Natural killer cell (primary cell): ENCODE results near the gene BMP8A. TPM values are rescaled to one million over a fixed set of nuclear protein-coding genes. Genes with fewer than 3 reads are reported as not detected.

Experiments used
- ATAC-seq, 3 donors: fragments of 150-1000 bp in 2 of 3; fragments of 200-7000 bp in 1 of 3; cut with Tn5 transposase; 1 replicate in 1 of 3; 2 replicates in 2 of 3; pipeline ENCODE4 v1.10.0; 2021; ENCODE audit warnings: mild to moderate bottlenecking in 2 of 3, moderate library complexity in 2 of 3
- DNase-seq, 2 donors: peaks; one replicate each; pipeline versions ENCODE4 v3.0.0 to v3.0.0-alpha.2; 2013 to 2021; ENCODE audit warnings: mixed read lengths in 1 of 2
- H3K27ac ChIP-seq: one replicate; pipeline ENCODE4 v1.5.1; 2013; ENCODE audit warnings: mild to moderate bottlenecking, low read length
- H3K27me3 ChIP-seq: one replicate; pipeline ENCODE4 v1.6.1; 2013; ENCODE audit warnings: low read length; ENCODE audit not compliant: control insufficient read depth, insufficient read depth
- H3K36me3 ChIP-seq: one replicate; pipeline ENCODE4 v1.6.1; 2013; ENCODE audit warnings: low read length; ENCODE audit not compliant: control insufficient read depth, insufficient read depth
- H3K4me1 ChIP-seq: one replicate; pipeline ENCODE4 v1.6.1; 2013; ENCODE audit warnings: low read length; ENCODE audit not compliant: control insufficient read depth, insufficient read depth
- H3K4me3 ChIP-seq: one replicate; pipeline ENCODE4 v1.5.1; 2013; ENCODE audit warnings: low read length
- H3K9me3 ChIP-seq: one replicate; pipeline ENCODE4 v1.6.1; 2013; ENCODE audit warnings: low read length; ENCODE audit not compliant: control insufficient read depth, insufficient read depth
- H3K27ac Mint-ChIP-seq, 2 donors: one replicate each; pipeline ENCODE4 v1.8.0; 2022; ENCODE audit warnings: mild to moderate bottlenecking in 2 of 2, mixed read lengths in 2 of 2, moderate library complexity in 1 of 2
- H3K27me3 Mint-ChIP-seq, 2 donors: one replicate each; pipeline ENCODE4 v1.8.0; 2022; ENCODE audit warnings: low read depth in 2 of 2, mixed read lengths in 2 of 2
- H3K36me3 Mint-ChIP-seq: one replicate; pipeline ENCODE4 v1.8.0; 2022; ENCODE audit warnings: mixed read lengths
- H3K4me1 Mint-ChIP-seq, 2 donors: one replicate each; pipeline ENCODE4 v1.8.0; 2022; ENCODE audit warnings: mixed read lengths in 2 of 2
- H3K4me3 Mint-ChIP-seq: one replicate; pipeline ENCODE4 v1.8.0; 2022; ENCODE audit warnings: mild to moderate bottlenecking, moderate library complexity, mixed read lengths
- H3K9me3 Mint-ChIP-seq, 2 donors: one replicate each; pipeline ENCODE4 v1.8.0; 2022; ENCODE audit warnings: mixed read lengths in 2 of 2
- CTCF ChIP-seq: fragments of 200-600 bp; IDR thresholded peaks from one replicate; pipeline ENCODE4 v1.8.0; 2022; ENCODE audit warnings: antibody characterized with exemption
- WGBS: methylation state at CpG from one replicate; pipeline ENCODE4 v1.1.7; 2013; ENCODE audit warnings: missing lambda C conversion rate; ENCODE audit not compliant: insufficient coverage; 5-methylcytosine and 5-hydroxymethylcytosine counted together
- intact Hi-C: fragments of 100-400 bp; cut with micrococcal nuclease; formaldehyde crosslinking; loops from one replicate; pipeline ENCODE4 v1.14.2; 2022
- total RNA-seq, 4 donors: library from RNA; stranded (reverse); fragments of 120-200 nt in 1 of 4; gene quantifications; one replicate each; pipeline versions ENCODE4 v1.2.3 to v1.2.4, GENCODE V29; 2013 to 2022

The BMP8A gene
- total RNA-seq, 3 donors from 2014 or later (not counting 1 experiment from before 2014, with no cell fraction given), result 0.29 to 1.6 (median 0.40) TPM

GRCh38 chr1:39539252-39539790, 47.9 kb downstream of the BMP8A start:
- Mint-ChIP-seq H3K27me3 (no peaks in the 10 kb centered on the region), H3K36me3 (peaks cover 5% of the 10 kb centered on the region), H3K4me1 (peaks cover 0 to 8% of the 10 kb centered on the region in 2 donors), H3K27ac (no peak overlapping the region), H3K4me3 (no peak overlapping the region), H3K9me3 (no peaks in the 10 kb centered on the region)
- Histone ChIP-seq H3K27ac (no peak overlapping the region), H3K4me3 (no peak overlapping the region), H3K36me3 (peaks cover 4% of the 10 kb centered on the region), H3K27me3 (no peaks in the 10 kb centered on the region), H3K4me1 (peaks cover 12% of the 10 kb centered on the region), H3K9me3 (no peaks in the 10 kb centered on the region)
- DNase-seq (peak in 1 of 2 donors; percentile 72), ATAC-seq (peak; percentile 85 to 95 (median 93))
- intact Hi-C loops, result loop anchor here (1.0 kb wide), 2 partner anchors 49 to 441 kb away; no protein-coding TSS in a partner anchor
- 16% methylated on average over 5 of the region's 5 CpGs for WGBS
- TF ChIP-seq CTCF, result peak; percentile 88

- no peaks in the 10 kb centered on the region for H3K36me3 Mint-ChIP-seq
- H3K27ac ChIP-seq, result peak overlapping the region; percentile 23
- H3K4me3 Mint-ChIP-seq, result no peak overlapping the region
- WGBS, result 92% methylated on average over 13 of the region's 13 CpGs
- no peaks in the 10 kb centered on the region for H3K27me3 ChIP-seq
- H3K4me1 Mint-ChIP-seq, result peaks cover 0 to 8% of the 10 kb centered on the region in 2 donors
- no peak for TF ChIP-seq CTCF
- peaks cover 4% of the 10 kb centered on the region for H3K36me3 ChIP-seq
- H3K9me3 ChIP-seq, result no peaks in the 10 kb centered on the region
- DNase-seq, result peak in 1 of 2 donors; percentile 18
- no peaks in the 10 kb centered on the region for H3K27me3 Mint-ChIP-seq
- H3K27ac Mint-ChIP-seq, result peak overlapping the region in 1 of 2 donors; percentile 23
- H3K4me3 ChIP-seq, result no peak overlapping the region
- intact Hi-C loops, result no loop called here
- peaks cover 12% of the 10 kb centered on the region for H3K4me1 ChIP-seq
- peak; percentile 22 to 34 (median 28) for ATAC-seq
- no peaks in the 10 kb centered on the region for H3K9me3 Mint-ChIP-seq
Measured at GRCh38 chr1:39540504-39541031, 49.1 kb downstream of the BMP8A start.

- Histone ChIP-seq H3K4me1 (peaks cover 12% of the 10 kb centered on the region), H3K9me3 (no peaks in the 10 kb centered on the region), H3K27ac (no peak overlapping the region), H3K36me3 (peaks cover 8% of the 10 kb centered on the region), H3K4me3 (no peak overlapping the region), H3K27me3 (no peaks in the 10 kb centered on the region)
- Mint-ChIP-seq H3K27ac (no peak overlapping the region), H3K9me3 (no peaks in the 10 kb centered on the region), H3K4me3 (no peak overlapping the region), H3K27me3 (no peaks in the 10 kb centered on the region), H3K36me3 (peaks cover 8% of the 10 kb centered on the region), H3K4me1 (peaks cover 0 to 8% of the 10 kb centered on the region in 2 donors)
- 94% methylated on average over 4 of the region's 5 CpGs for WGBS
- intact Hi-C loops, result no loop called here
- TF ChIP-seq CTCF, result no peak
- ATAC-seq (no peak), DNase-seq (no peak)
Measured at GRCh38 chr1:39542924-39543323, 51.5 kb downstream of the BMP8A start.

- H3K4me1 ChIP-seq, result peaks cover 9% of the 10 kb centered on the region
- 78% methylated on average over 3 of the region's 4 CpGs for WGBS
- H3K4me3 Mint-ChIP-seq, result no peak overlapping the region
- no peak overlapping the region for H3K4me3 ChIP-seq
- DNase-seq (no peak), ATAC-seq (no peak)
- H3K27me3 ChIP-seq, result no peaks in the 10 kb centered on the region
- intact Hi-C loops, result no loop called here
- no peaks in the 10 kb centered on the region for H3K4me1 Mint-ChIP-seq
- TF ChIP-seq CTCF, result no peak
- H3K9me3 Mint-ChIP-seq, result no peaks in the 10 kb centered on the region
- peaks cover 13% of the 10 kb centered on the region for H3K36me3 Mint-ChIP-seq
- H3K36me3 ChIP-seq, result peaks cover 13% of the 10 kb centered on the region
- H3K27me3 Mint-ChIP-seq, result no peaks in the 10 kb centered on the region
- H3K9me3 ChIP-seq, result no peaks in the 10 kb centered on the region
- H3K27ac Mint-ChIP-seq, result no peak overlapping the region
- no peak overlapping the region for H3K27ac ChIP-seq
Measured at GRCh38 chr1:39544327-39544726, 52.9 kb downstream of the BMP8A start.
